KMS-11 (cell line): Measurements from ENCODE around the gene CCDC85A.

ENCODE experiments used
- H2AFZ ChIP-seq: fragments of 200-600 bp; sonication (generic); 2 replicates; pipeline ENCODE4 v1.6.1; 2016; ENCODE audit warnings: antibody characterized with exemption, mixed run types, low read depth
- H3K27ac ChIP-seq: fragments of 200-600 bp; sonication (generic); 2 replicates; pipeline ENCODE4 v1.6.1; 2016; ENCODE audit warnings: mild to moderate bottlenecking, mixed run types
- H3K27me3 ChIP-seq: fragments of 200-600 bp; sonication (generic); 2 replicates; pipeline ENCODE4 v1.6.1; 2017; ENCODE audit warnings: mild to moderate bottlenecking, low read depth, mixed run types, moderate library complexity; ENCODE audit not compliant: insufficient read depth
- H3K36me3 ChIP-seq: fragments of 200-600 bp; sonication (generic); 2 replicates; pipeline ENCODE4 v1.6.1; 2017; ENCODE audit warnings: mild to moderate bottlenecking, mixed run types; ENCODE audit not compliant: insufficient read depth
- H3K4me1 ChIP-seq: fragments of 200-600 bp; sonication (generic); 2 replicates; pipeline ENCODE4 v1.6.1; 2016; ENCODE audit warnings: mild to moderate bottlenecking, low read depth, mixed run types; ENCODE audit not compliant: poor library complexity, severe bottlenecking
- H3K4me2 ChIP-seq: fragments of 200-600 bp; sonication (generic); 2 replicates; pipeline ENCODE4 v1.7.0; 2016; ENCODE audit warnings: mild to moderate bottlenecking, mixed run types
- H3K4me3 ChIP-seq: fragments of 200-600 bp; sonication (generic); IDR thresholded peaks from 2 replicates; pipeline ENCODE4 v1.6.1; 2017; ENCODE audit warnings: low read depth, low read length, mixed read lengths; ENCODE audit not compliant: insufficient read depth
- H3K79me2 ChIP-seq: fragments of 200-600 bp; sonication (generic); 2 replicates; pipeline ENCODE4 v1.6.1; 2016; ENCODE audit warnings: low read depth, mixed run types; ENCODE audit not compliant: insufficient read depth
- H3K9ac ChIP-seq: fragments of 200-600 bp; sonication (generic); 2 replicates; pipeline ENCODE4 v1.6.1; 2016; ENCODE audit warnings: mild to moderate bottlenecking, mixed run types
- H4K20me1 ChIP-seq: fragments of 200-600 bp; sonication (generic); 2 replicates; pipeline ENCODE4 v1.6.1; 2016; ENCODE audit warnings: mild to moderate bottlenecking, mixed run types; ENCODE audit not compliant: insufficient read depth
- CTCF ChIP-seq: fragments of 200-600 bp; sonication (generic); conservative IDR thresholded peaks from 2 replicates; pipeline ENCODE4 v1.6.1; 2017; ENCODE audit warnings: low read depth, mild to moderate bottlenecking, antibody characterized with exemption, low read length, moderate library complexity, mixed read lengths

CCDC85A gene

GRCh38 chr2:56209701-56210100 is 25.9 kb downstream of the CCDC85A start:
- H3K27ac ChIP-seq, result no peak overlapping the region
- H3K27me3 ChIP-seq, result no peaks in the 10 kb centered on the region
- H4K20me1 ChIP-seq, result no peaks in the 10 kb centered on the region
- no peaks in the 10 kb centered on the region for H3K79me2 ChIP-seq
- H2AFZ ChIP-seq, result no peak overlapping the region
- no peaks in the 10 kb centered on the region for H3K4me1 ChIP-seq
- TF ChIP-seq CTCF, result no peak
- H3K4me2 ChIP-seq, result no peak overlapping the region
- H3K36me3 ChIP-seq, result no peaks in the 10 kb centered on the region
- no peak overlapping the region for H3K4me3 ChIP-seq
- H3K9ac ChIP-seq, result no peak overlapping the region

GRCh38 chr2:56210291-56210690 is 26.5 kb downstream of the CCDC85A start:
- Histone ChIP-seq H3K4me1 (no peaks in the 10 kb centered on the region), H4K20me1 (no peaks in the 10 kb centered on the region), H3K79me2 (no peaks in the 10 kb centered on the region), H3K27me3 (no peaks in the 10 kb centered on the region), H3K9ac (no peak overlapping the region), H3K27ac (no peak overlapping the region), H2AFZ (no peak overlapping the region), H3K4me2 (no peak overlapping the region), H3K4me3 (no peak overlapping the region), H3K36me3 (no peaks in the 10 kb centered on the region)
- TF ChIP-seq CTCF, result no peak

- H4K20me1 ChIP-seq, result no peaks in the 10 kb centered on the region
- no peak for TF ChIP-seq CTCF
- H3K27ac ChIP-seq, result no peak overlapping the region
- H3K4me2 ChIP-seq, result no peak overlapping the region
- no peak overlapping the region for H3K9ac ChIP-seq
- H3K36me3 ChIP-seq, result no peaks in the 10 kb centered on the region
- H3K4me3 ChIP-seq, result no peak overlapping the region
- H3K27me3 ChIP-seq, result no peaks in the 10 kb centered on the region
- H3K4me1 ChIP-seq, result no peaks in the 10 kb centered on the region
- H2AFZ ChIP-seq, result no peak overlapping the region
- H3K79me2 ChIP-seq, result no peaks in the 10 kb centered on the region
Measured at GRCh38 chr2:56211048-56211447, 27.3 kb downstream of the CCDC85A start.

- Histone ChIP-seq H3K79me2 (no peaks in the 10 kb centered on the region), H3K27ac (no peak overlapping the region)
Measured at GRCh38 chr2:56215911-56216310, 32.1 kb downstream of the CCDC85A start.

More at GRCh38 chr2:56215911-56216310, 32.1 kb downstream of the CCDC85A start:
- no peak for TF ChIP-seq CTCF
- Histone ChIP-seq H3K4me1 (peaks cover 10% of the 10 kb centered on the region), H4K20me1 (no peaks in the 10 kb centered on the region), H3K36me3 (no peaks in the 10 kb centered on the region), H3K4me2 (no peak overlapping the region), H2AFZ (no peak overlapping the region), H3K4me3 (no peak overlapping the region), H3K27me3 (no peaks in the 10 kb centered on the region), H3K9ac (no peak overlapping the region)
